Activated CD4-positive, alpha-beta T cell treated with anti-CD3 and anti-CD28 coated beads for 48 hours (primary cell): ENCODE results near the gene TMSB10.
"Not testable (repeated sequence)": the region's sequence is repeated elsewhere in the genome, so short reads cannot be mapped to it uniquely, and the experiment has no call there.

ENCODE experiments used
- DNase-seq: peaks from one replicate; pipeline ENCODE4 v3.0.0-alpha.2; 2020

Gene TMSB10

GRCh38 chr2:84905181-84906107 lies at the start of gene TMSB10:
Gene TMSB10 (plus strand): TSS chr2:84905656.
- peak; percentile 91 for DNase-seq

GRCh38 chr2:84855731-84856130 lies 49.7 kb upstream of the TMSB10 start:
- peak; percentile 38 for DNase-seq

- DNase-seq, result peak; percentile 67
These were observed 48.7 kb upstream of the TMSB10 start for GRCh38 chr2:84856787-84857186.

GRCh38 chr2:84857566-84857965 lies 47.9 kb upstream of the TMSB10 start:
- DNase-seq, result peak; percentile 2

- DNase-seq, result peak; percentile 3
These were observed 47.3 kb upstream of the TMSB10 start for GRCh38 chr2:84858123-84858522.

GRCh38 chr2:84858937-84859336 lies 46.5 kb upstream of the TMSB10 start:
- DNase-seq, result no peak

GRCh38 chr2:84861539-84861938 lies 43.9 kb upstream of the TMSB10 start:
- DNase-seq, result peak; percentile 2

- peak; percentile 0 for DNase-seq
These were observed 43.5 kb upstream of the TMSB10 start for GRCh38 chr2:84862006-84862405.

- peak; percentile 1 for DNase-seq
These were observed 40.2 kb upstream of the TMSB10 start for GRCh38 chr2:84865181-84865783.

- no peak for DNase-seq
These were observed 39.3 kb upstream of the TMSB10 start for GRCh38 chr2:84866122-84866521.

- DNase-seq, result not testable (repeated sequence)
These were observed 37.1 kb upstream of the TMSB10 start for GRCh38 chr2:84868327-84868726.

GRCh38 chr2:84870306-84870705 lies 35.1 kb upstream of the TMSB10 start:
- DNase-seq, result peak; percentile 3

- not testable (repeated sequence) for DNase-seq
These were observed 32.8 kb upstream of the TMSB10 start for GRCh38 chr2:84872691-84873090.

GRCh38 chr2:84873350-84873749 lies 32.1 kb upstream of the TMSB10 start:
- DNase-seq, result peak; percentile 2

- DNase-seq, result peak; percentile 18
These were observed 30.9 kb upstream of the TMSB10 start for GRCh38 chr2:84874381-84875212.

GRCh38 chr2:84875213-84875560 lies 30.3 kb upstream of the TMSB10 start:
- DNase-seq, result no peak

GRCh38 chr2:84875619-84876018 lies 29.8 kb upstream of the TMSB10 start:
- DNase-seq, result not testable (repeated sequence)

- DNase-seq, result no peak
These were observed 29.1 kb upstream of the TMSB10 start for GRCh38 chr2:84876369-84876768.

GRCh38 chr2:84878459-84878858 lies 27.0 kb upstream of the TMSB10 start:
- peak; percentile 12 for DNase-seq

GRCh38 chr2:84878896-84879583 lies 26.4 kb upstream of the TMSB10 start:
- peak; percentile 3 for DNase-seq

GRCh38 chr2:84879584-84880394 lies 25.7 kb upstream of the TMSB10 start:
- peak; percentile 59 for DNase-seq

GRCh38 chr2:84880395-84880644 lies 25.1 kb upstream of the TMSB10 start:
- no peak for DNase-seq
